GM13976 (cell line): ENCODE data around the gene HACD4.

Experiments used
- DNase-seq: peaks from one replicate; pipeline ENCODE4 v3.0.0; 2012; ENCODE audit warnings: low spot score
- CTCF ChIP-seq: IDR thresholded peaks from 2 replicates; pipeline ENCODE4 v1.5.1; 2012; ENCODE audit warnings: borderline replicate concordance, mild to moderate bottlenecking; ENCODE audit not compliant: insufficient read depth; ENCODE audit errors: extremely low read depth, missing control alignments, control extremely low read depth
- in situ Hi-C: fragments of 300-500 bp; cut with MboI; formaldehyde crosslinking; loops from one replicate; pipeline ENCODE4 v1.12.0; 2022; ENCODE audit warnings: low sequenced_read_pairs, mixed read lengths, inconsistent platforms; ENCODE audit not compliant: unreplicated experiment

HACD4 gene

GRCh38 chr9:21015129-21015815, 16.2 kb downstream of the HACD4 start:
- no peak for DNase-seq
- TF ChIP-seq CTCF, result no peak
- in situ Hi-C loops, result no loop called here

- no peak for DNase-seq
- in situ Hi-C loops, result no loop called here
- TF ChIP-seq CTCF, result no peak
These were observed 29.4 kb downstream of the HACD4 start for GRCh38 chr9:21002040-21002439.

GRCh38 chr9:21001581-21001980, 29.9 kb downstream of the HACD4 start:
- in situ Hi-C loops, result no loop called here
- TF ChIP-seq CTCF, result no peak
- no peak for DNase-seq

- in situ Hi-C loops, result no loop called here
- no peak for TF ChIP-seq CTCF
- no peak for DNase-seq
These were observed 33.9 kb downstream of the HACD4 start for GRCh38 chr9:20997503-20998076.

GRCh38 chr9:20996809-20997208, 34.6 kb downstream of the HACD4 start:
- TF ChIP-seq CTCF, result no peak
- in situ Hi-C loops, result no loop called here
- no peak for DNase-seq

GRCh38 chr9:20995616-20996015, 35.8 kb downstream of the HACD4 start:
- in situ Hi-C loops, result no loop called here
- no peak for DNase-seq
- TF ChIP-seq CTCF, result no peak
